K562 (cell line): ENCODE data around the gene ZNHIT2. TPM values are rescaled to one million over a fixed set of nuclear protein-coding genes. Genes with fewer than 3 reads are reported as not detected.

Experiments used
- ATAC-seq: fragments of 200-7000 bp; cut with Tn5 transposase; 3 replicates; pipeline ENCODE4 v1.9.1; 2020; ENCODE audit warnings: moderate library complexity
- BruUV-seq: library from RNA; stranded (reverse); fragments of 400-500 nt; replicated peaks from 2 replicates; lab custom pipeline; 2021; lab: Mats Ljungman, UMichigan
- CTCF ChIA-PET: fragments of 300-600 bp; formaldehyde crosslinking; extraction: SDS; loops from one replicate; lab custom pipeline; 2021; ENCODE audit warnings: low intra/inter-chr PET ratio; lab: Yijun Ruan, JAX
- POLR2A ChIA-PET: fragments of 300-600, 350-650 bp; sonication (Branson Sonifier 250); formaldehyde crosslinking; extraction: SDS; loops from one replicate; lab custom pipeline; 2021; ENCODE audit warnings: antibody characterized with exemption, inconsistent platforms; lab: Yijun Ruan, JAX
- DNase-seq, 4 experiments: peaks; one replicate each; pipeline versions ENCODE4 v3.0.0 to v3.0.0-alpha.2; 2011 to 2018; ENCODE audit warnings: low spot score in 3 of 4, mixed read lengths in 3 of 4; ENCODE audit errors: extremely low read depth in 1 of 4
- FAIRE-seq: peaks from 2 replicates; lab custom pipeline; 2011; peaks lifted over from hg19 to GRCh38; lab: Jason Lieb, UNC
- H2AFZ ChIP-seq: 2 replicates; pipeline ENCODE4 v1.6.0; 2011; ENCODE audit warnings: low read depth, low read length, control low read depth, inconsistent platforms
- H3K27ac ChIP-seq: fragments of 200-600 bp; 3 replicates; pipeline ENCODE4 v1.8.0; 2011; ENCODE audit warnings: low read depth, mild to moderate bottlenecking, control low read depth, inconsistent platforms, low read length, moderate library complexity, mixed read lengths; ENCODE audit errors: extremely low read depth
- H3K27me3 ChIP-seq, 2 experiments: fragments of 300-600 bp in 1 of 2; 2 replicates in 1 of 2; 3 replicates in 1 of 2; pipeline versions ENCODE4 v1.6.0 to v1.8.0; 2011; ENCODE audit warnings: inconsistent platforms in 2 of 2, low read length in 2 of 2, mild to moderate bottlenecking in 1 of 2, mixed read lengths in 1 of 2, moderate library complexity in 1 of 2; ENCODE audit not compliant: control insufficient read depth in 2 of 2, insufficient read depth in 2 of 2
- H3K36me3 ChIP-seq: fragments of 300-600 bp; 3 replicates; pipeline ENCODE4 v1.8.0; 2011; ENCODE audit warnings: mild to moderate bottlenecking, low read length, inconsistent platforms; ENCODE audit not compliant: control insufficient read depth, insufficient read depth
- H3K4me1 ChIP-seq, 2 experiments: fragments of 200-600 bp in 1 of 2; replicated peaks in 1 of 2; 2 replicates in 1 of 2; 3 replicates in 1 of 2; pipeline versions ENCODE4 v1.5.1 to v1.8.0; 2011; ENCODE audit warnings: inconsistent platforms in 2 of 2, low read length in 2 of 2, mild to moderate bottlenecking in 1 of 2, mixed read lengths in 1 of 2, moderate library complexity in 1 of 2; ENCODE audit not compliant: control insufficient read depth in 2 of 2, insufficient read depth in 2 of 2
- H3K4me2 ChIP-seq: 2 replicates; pipeline ENCODE4 v1.6.1; 2011; ENCODE audit warnings: low read length, control low read depth, inconsistent platforms, mixed read lengths; ENCODE audit not compliant: insufficient read depth
- H3K4me3 ChIP-seq: fragments of 200-600 bp; sonication (generic), shearing (Covaris generic); 2 replicates; pipeline ENCODE4 v1.5.1; 2016; ENCODE audit warnings: control low read depth, inconsistent platforms
- H3K79me2 ChIP-seq: fragments of 200-600 bp; 3 replicates; pipeline ENCODE4 v1.8.0; 2011; ENCODE audit warnings: low read length, inconsistent platforms; ENCODE audit not compliant: control insufficient read depth, insufficient read depth
- H3K9ac ChIP-seq, 2 experiments: 2 replicates each; pipeline versions ENCODE4 v1.6.0 to v1.6.1; 2011; ENCODE audit warnings: low read depth in 2 of 2, low read length in 2 of 2, control low read depth in 1 of 2, inconsistent platforms in 1 of 2, mild to moderate bottlenecking in 1 of 2, mixed read lengths in 1 of 2; ENCODE audit not compliant: insufficient read depth in 1 of 2
- H3K9me1 ChIP-seq: one replicate; pipeline ENCODE4 v1.6.0; 2011; ENCODE audit warnings: inconsistent platforms, mild to moderate bottlenecking, low read length, moderate library complexity; ENCODE audit not compliant: control insufficient read depth, insufficient read depth
- H3K9me3 ChIP-seq: replicated peaks from 2 replicates; pipeline ENCODE4 v1.5.1; 2011; ENCODE audit warnings: low read depth, low read length, inconsistent platforms; ENCODE audit not compliant: control insufficient read depth, insufficient read depth
- H4K20me1 ChIP-seq: replicated peaks from 2 replicates; pipeline ENCODE4 v1.6.1; 2011; ENCODE audit warnings: low read length, inconsistent platforms, mixed read lengths; ENCODE audit not compliant: control insufficient read depth, insufficient read depth
- ATF1 ChIP-seq, 2 experiments: fragments of 450-650 bp in 1 of 2; IDR thresholded peaks; 2 replicates each; pipeline ENCODE4 v1.6.1; 2016; ENCODE audit warnings: missing compliant biosample characterization in 1 of 2, missing genetic modification characterization in 1 of 2
- FOXA1 ChIP-seq: fragments of 450-650 bp; IDR thresholded peaks from 2 replicates; pipeline ENCODE4 v1.6.1; 2016; ENCODE audit warnings: mild to moderate bottlenecking, borderline replicate concordance
- HDAC8 ChIP-seq: fragments of 450-650 bp; IDR thresholded peaks from 2 replicates; pipeline ENCODE4 v1.6.1; 2016; ENCODE audit warnings: mild to moderate bottlenecking, missing genetic modification characterization, moderate library complexity, missing compliant biosample characterization
- HDGF ChIP-seq: fragments of 450-650 bp; IDR thresholded peaks from 2 replicates; pipeline ENCODE4 v1.6.1; 2016
- RBM15 ChIP-seq: fragments of 200-400 bp; formaldehyde crosslinking; IDR thresholded peaks from 2 replicates; pipeline ENCODE4 v1.6.1; 2018; ENCODE audit warnings: mild to moderate bottlenecking, low read length, moderate library complexity; ENCODE audit not compliant: insufficient read depth
- SMAD4 ChIP-seq: fragments of 250-450 bp; sonication (Bioruptor Pico); conservative IDR thresholded peaks from 2 replicates; pipeline ENCODE4 v1.8.0; 2021; ENCODE audit warnings: inconsistent platforms, mild to moderate bottlenecking, moderate library complexity
- TCF7L2 ChIP-seq: fragments of 150-350 bp; IDR thresholded peaks from 2 replicates; pipeline ENCODE4 v1.6.1; 2016; ENCODE audit warnings: low read depth, mild to moderate bottlenecking, low read length, moderate library complexity
- TEAD1 ChIP-seq, 2 experiments: fragments of 450-650 bp in 1 of 2; sonication (generic) in 1 of 2; formaldehyde crosslinking; IDR thresholded peaks; 2 replicates each; pipeline versions ENCODE4 v1.4.0 to v1.8.0; 2020 to 2022; ENCODE audit warnings: mild to moderate bottlenecking in 2 of 2, missing genetic modification reagents in 1 of 2
- ZC3H11A ChIP-seq: IDR thresholded peaks from 2 replicates; pipeline ENCODE4 v1.6.1; 2012; ENCODE audit warnings: low read depth, low read length, improper control_type of control experiment
- ZKSCAN8 ChIP-seq: fragments of 200-800 bp; sonication (Bioruptor generic); IDR thresholded peaks from 2 replicates; pipeline ENCODE4 v1.6.1; 2016; ENCODE audit warnings: missing genetic modification characterization, missing compliant biosample characterization
- WGBS: fragments of 100-300 bp; shearing (Covaris generic); methylation state at CpG from one replicate; pipeline ENCODE4 v1.1.6; 2016; ENCODE audit warnings: low coverage, mixed read lengths; ENCODE audit not compliant: insufficient coverage; ENCODE audit errors: missing lambda C conversion rate; 5-methylcytosine and 5-hydroxymethylcytosine counted together
- in situ Hi-C: fragments of 300-500 bp; cut with MboI; formaldehyde crosslinking; loops from 4 replicates; pipeline ENCODE4 v1.15.0; 2018; ENCODE audit warnings: inconsistent platforms, mixed read lengths
- intact Hi-C: fragments of 100-400 bp; cut with micrococcal nuclease; formaldehyde crosslinking; loops from 2 replicates; pipeline ENCODE4 v1.14.2; 2022
- polyA plus RNA-seq, 8 experiments: library from polyadenylated mRNA; depleted of rRNA in 4 of 8; stranded (reverse) in 5 of 8; unstranded in 3 of 8; fragments of >200 nt; fragmentation: Nextera tagmentation in 2 of 8; fragmentation: Illumina TruSeq in 1 of 8; extraction: Ambion mirVana in 2 of 8; extraction: Trizol in 1 of 8; gene quantifications; 2 replicates each; pipeline versions ENCODE4 v1.2.1 to v1.2.3, GENCODE V29; 2011 to 2014; ENCODE audit warnings: inconsistent platforms in 1 of 8, missing spikeins in 1 of 8
- total RNA-seq, 7 experiments: library from RNA; depleted of rRNA in 6 of 7; stranded (reverse); fragments of >200 nt in 6 of 7; fragmentation: Illumina TruSeq in 2 of 7; extraction: Trizol in 2 of 7; gene quantifications; 2 replicates each; pipeline versions ENCODE4 v1.2.1 to v1.2.3, GENCODE V29; 2011 to 2021; ENCODE audit warnings: low replicate concordance in 1 of 7
- TF ChIP-seq, protein P1 (sequence below), 2 experiments: IDR thresholded peaks; 2 replicates each; pipeline ENCODE4 v1.6.1; 2012; ENCODE audit warnings: improper control_type of control experiment in 2 of 2, low read depth in 2 of 2, low read length in 2 of 2, borderline replicate concordance in 1 of 2
- TF ChIP-seq, protein P2 (sequence below), 3 experiments: IDR thresholded peaks in 2 of 3; conservative IDR thresholded peaks in 1 of 3; 2 replicates each; pipeline ENCODE4 v1.5.1; 2011 to 2012; ENCODE audit warnings: low read length in 3 of 3, mild to moderate bottlenecking in 3 of 3, control low read depth in 2 of 3, improper control_type of control experiment in 1 of 3, inconsistent platforms in 1 of 3, low read depth in 1 of 3, mixed read lengths in 1 of 3, moderate library complexity in 1 of 3; ENCODE audit not compliant: insufficient read depth in 2 of 3
- TF ChIP-seq, protein P3 (sequence below): IDR thresholded peaks from 3 replicates; pipeline ENCODE4 v1.6.1; 2011; ENCODE audit warnings: borderline replicate concordance, mild to moderate bottlenecking, moderate library complexity; ENCODE audit not compliant: insufficient read length; ENCODE audit errors: extremely low read depth

Gene ZNHIT2
- total and polyA plus RNA-seq, 9 of the 15 experiments (the other 6 are each of a cell fraction or from before 2014, with no cell fraction given) = 0.08 to 39.0 (median 2.5) TPM

DNA sequence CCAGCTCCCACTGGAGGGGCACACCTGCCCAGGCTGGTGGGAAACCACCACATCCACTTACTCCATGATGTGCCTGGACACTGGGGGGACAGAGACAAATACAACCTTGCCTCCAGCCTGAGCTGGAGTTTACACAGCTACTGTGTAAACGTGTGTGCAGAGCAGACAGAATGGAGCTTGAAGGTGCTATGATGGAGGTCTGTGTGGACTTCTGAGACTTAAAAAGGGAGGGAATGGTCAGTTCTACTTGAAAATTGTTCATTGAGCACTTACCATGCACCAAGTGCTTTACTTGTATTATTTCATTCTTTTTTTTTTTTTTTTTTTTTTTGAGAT lies 44.9 kb downstream of the ZNHIT2 start (continued):
- no peak for TF ChIP-seq RBM15
- no peak for TF ChIP-seq ZKSCAN8
- no peak for TF ChIP-seq TCF7L2

DNA sequence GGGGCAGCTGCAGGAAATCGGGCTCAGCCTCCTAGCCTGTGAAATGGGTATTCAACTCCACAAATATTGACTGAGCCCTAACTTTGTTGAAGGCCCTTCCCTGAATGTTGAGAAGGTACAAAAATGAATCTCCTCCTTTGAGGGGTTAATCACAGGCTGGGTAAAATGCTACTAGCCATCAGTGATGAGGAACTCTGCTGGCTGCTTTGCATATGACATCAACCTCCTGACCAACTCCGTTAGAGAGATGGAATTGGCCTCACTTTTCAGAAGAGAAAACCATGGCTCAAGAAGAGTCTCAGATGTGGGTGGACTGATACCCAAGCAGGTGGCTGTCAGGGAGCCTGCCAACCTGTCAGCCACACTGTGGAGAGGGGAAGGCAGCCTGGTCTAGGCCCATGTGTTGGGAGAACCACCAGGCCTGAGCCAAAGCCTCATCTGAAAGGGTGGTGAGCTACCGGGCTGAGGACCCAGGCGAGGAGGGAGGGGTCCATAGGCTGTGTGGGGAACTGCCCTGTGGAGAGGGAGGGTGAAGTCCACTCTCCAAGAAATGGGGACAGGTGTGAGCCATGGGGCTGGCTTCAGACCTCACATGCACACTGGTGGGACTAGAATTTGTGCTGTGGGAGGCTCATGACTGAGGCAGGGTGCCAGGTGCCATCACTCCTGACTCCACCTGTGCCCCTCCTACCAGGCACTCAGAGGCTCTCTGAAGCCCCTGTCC lies 45.4 kb downstream of the ZNHIT2 start:
- Histone ChIP-seq H3K4me3 (no peak overlapping the region), H3K36me3 (peaks cover 15% of the 10 kb centered on the region), H3K79me2 (no peaks in the 10 kb centered on the region; the same call in 2 of the 3 replicates), H2AFZ (no peak overlapping the region), H3K9me3 (no peaks in the 10 kb centered on the region), H3K27me3 (no peaks in the 10 kb centered on the region), H3K9ac (peak overlapping the region in 1 of 2 experiments; percentile 15; a peak in 1 of 4 replicates), H3K4me1 (peaks cover 0 to 7% of the 10 kb centered on the region in 2 experiments; a peak in 2 of 5 replicates), H3K4me2 (no peak overlapping the region), H3K9me1 (no peaks in the 10 kb centered on the region), H3K27ac (no peak overlapping the region), H4K20me1 (no peaks in the 10 kb centered on the region)
- intact Hi-C loops (no loop called here), in situ Hi-C loops (no loop called here)
- ATAC-seq (no peak), DNase-seq (no peak), FAIRE-seq (peak; percentile 44)
- no TSS peak for BruUV-seq
- POLR2A ChIA-PET = interaction anchor here (0.7 kb wide), 1 partner anchor 10 kb away, joined by 3 read pairs; no protein-coding TSS in a partner anchor
- WGBS = 22% methylated on average over 4 of the region's 4 CpGs
- CTCF ChIA-PET = no interaction called here
- no peak for TF ChIP-seq TEAD1 (CRISPR knock-in tag; IDR thresholded peaks at IDR 0.05)
- TF ChIP-seq SMAD4 (CRISPR knock-in tag) = no peak
- TF ChIP-seq, protein P1, sequence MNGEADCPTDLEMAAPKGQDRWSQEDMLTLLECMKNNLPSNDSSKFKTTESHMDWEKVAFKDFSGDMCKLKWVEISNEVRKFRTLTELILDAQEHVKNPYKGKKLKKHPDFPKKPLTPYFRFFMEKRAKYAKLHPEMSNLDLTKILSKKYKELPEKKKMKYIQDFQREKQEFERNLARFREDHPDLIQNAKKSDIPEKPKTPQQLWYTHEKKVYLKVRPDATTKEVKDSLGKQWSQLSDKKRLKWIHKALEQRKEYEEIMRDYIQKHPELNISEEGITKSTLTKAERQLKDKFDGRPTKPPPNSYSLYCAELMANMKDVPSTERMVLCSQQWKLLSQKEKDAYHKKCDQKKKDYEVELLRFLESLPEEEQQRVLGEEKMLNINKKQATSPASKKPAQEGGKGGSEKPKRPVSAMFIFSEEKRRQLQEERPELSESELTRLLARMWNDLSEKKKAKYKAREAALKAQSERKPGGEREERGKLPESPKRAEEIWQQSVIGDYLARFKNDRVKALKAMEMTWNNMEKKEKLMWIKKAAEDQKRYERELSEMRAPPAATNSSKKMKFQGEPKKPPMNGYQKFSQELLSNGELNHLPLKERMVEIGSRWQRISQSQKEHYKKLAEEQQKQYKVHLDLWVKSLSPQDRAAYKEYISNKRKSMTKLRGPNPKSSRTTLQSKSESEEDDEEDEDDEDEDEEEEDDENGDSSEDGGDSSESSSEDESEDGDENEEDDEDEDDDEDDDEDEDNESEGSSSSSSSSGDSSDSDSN (IDR thresholded peaks at IDR 0.05; ENCODE audit: borderline replicate concordance in 1 of 2, low read depth in 2 of 2, low read length in 2 of 2) = no peak
- TF ChIP-seq ZC3H11A = no peak
- TF ChIP-seq, protein P2, sequence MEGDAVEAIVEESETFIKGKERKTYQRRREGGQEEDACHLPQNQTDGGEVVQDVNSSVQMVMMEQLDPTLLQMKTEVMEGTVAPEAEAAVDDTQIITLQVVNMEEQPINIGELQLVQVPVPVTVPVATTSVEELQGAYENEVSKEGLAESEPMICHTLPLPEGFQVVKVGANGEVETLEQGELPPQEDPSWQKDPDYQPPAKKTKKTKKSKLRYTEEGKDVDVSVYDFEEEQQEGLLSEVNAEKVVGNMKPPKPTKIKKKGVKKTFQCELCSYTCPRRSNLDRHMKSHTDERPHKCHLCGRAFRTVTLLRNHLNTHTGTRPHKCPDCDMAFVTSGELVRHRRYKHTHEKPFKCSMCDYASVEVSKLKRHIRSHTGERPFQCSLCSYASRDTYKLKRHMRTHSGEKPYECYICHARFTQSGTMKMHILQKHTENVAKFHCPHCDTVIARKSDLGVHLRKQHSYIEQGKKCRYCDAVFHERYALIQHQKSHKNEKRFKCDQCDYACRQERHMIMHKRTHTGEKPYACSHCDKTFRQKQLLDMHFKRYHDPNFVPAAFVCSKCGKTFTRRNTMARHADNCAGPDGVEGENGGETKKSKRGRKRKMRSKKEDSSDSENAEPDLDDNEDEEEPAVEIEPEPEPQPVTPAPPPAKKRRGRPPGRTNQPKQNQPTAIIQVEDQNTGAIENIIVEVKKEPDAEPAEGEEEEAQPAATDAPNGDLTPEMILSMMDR (IDR thresholded peaks at IDR 0.05 in 2 of 3, conservative IDR thresholded peaks at IDR 0.05 in 1 of 3; ENCODE audit: insufficient read depth in 2 of 3, low read depth in 1 of 3, low read length in 3 of 3) = no peak
- TF ChIP-seq, protein P3, sequence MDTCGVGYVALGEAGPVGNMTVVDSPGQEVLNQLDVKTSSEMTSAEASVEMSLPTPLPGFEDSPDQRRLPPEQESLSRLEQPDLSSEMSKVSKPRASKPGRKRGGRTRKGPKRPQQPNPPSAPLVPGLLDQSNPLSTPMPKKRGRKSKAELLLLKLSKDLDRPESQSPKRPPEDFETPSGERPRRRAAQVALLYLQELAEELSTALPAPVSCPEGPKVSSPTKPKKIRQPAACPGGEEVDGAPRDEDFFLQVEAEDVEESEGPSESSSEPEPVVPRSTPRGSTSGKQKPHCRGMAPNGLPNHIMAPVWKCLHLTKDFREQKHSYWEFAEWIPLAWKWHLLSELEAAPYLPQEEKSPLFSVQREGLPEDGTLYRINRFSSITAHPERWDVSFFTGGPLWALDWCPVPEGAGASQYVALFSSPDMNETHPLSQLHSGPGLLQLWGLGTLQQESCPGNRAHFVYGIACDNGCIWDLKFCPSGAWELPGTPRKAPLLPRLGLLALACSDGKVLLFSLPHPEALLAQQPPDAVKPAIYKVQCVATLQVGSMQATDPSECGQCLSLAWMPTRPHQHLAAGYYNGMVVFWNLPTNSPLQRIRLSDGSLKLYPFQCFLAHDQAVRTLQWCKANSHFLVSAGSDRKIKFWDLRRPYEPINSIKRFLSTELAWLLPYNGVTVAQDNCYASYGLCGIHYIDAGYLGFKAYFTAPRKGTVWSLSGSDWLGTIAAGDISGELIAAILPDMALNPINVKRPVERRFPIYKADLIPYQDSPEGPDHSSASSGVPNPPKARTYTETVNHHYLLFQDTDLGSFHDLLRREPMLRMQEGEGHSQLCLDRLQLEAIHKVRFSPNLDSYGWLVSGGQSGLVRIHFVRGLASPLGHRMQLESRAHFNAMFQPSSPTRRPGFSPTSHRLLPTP = no peak
- TF ChIP-seq FOXA1 = no peak
- no peak for TF ChIP-seq ATF1 (CRISPR knock-in tag; IDR thresholded peaks at IDR 0.05)
- TF ChIP-seq ATF1 (tag; IDR thresholded peaks at IDR 0.05) = no peak
- no peak for TF ChIP-seq HDGF
- TF ChIP-seq HDAC8 (tag) = no peak
